IMR-90 (cell line): ENCODE measurements around the gene YWHAG. TPM values are rescaled to one million over a fixed set of nuclear protein-coding genes. Genes with fewer than 3 reads are reported as not detected.

Source experiments
- ATAC-seq: fragments of 200-7000 bp; cut with Tn5 transposase; 2 replicates; pipeline ENCODE4 v1.9.1; 2020; ENCODE audit warnings: low read depth, mild to moderate bottlenecking, moderate library complexity
- BruUV-seq: library from RNA; stranded (reverse); fragments of 400-500 nt; replicated peaks from 2 replicates; lab custom pipeline; 2021; lab: Mats Ljungman, UMichigan
- CTCF ChIA-PET: fragments of 300-600 bp; formaldehyde crosslinking; extraction: SDS; loops from one replicate; lab custom pipeline; 2021; ENCODE audit warnings: antibody characterized with exemption; lab: Yijun Ruan, JAX
- POLR2A ChIA-PET: fragments of 300-600 bp; sonication (Branson Sonifier 250); formaldehyde crosslinking; loops from one replicate; lab custom pipeline; 2022; ENCODE audit warnings: antibody characterized with exemption; ENCODE audit not compliant: unreplicated experiment; lab: Charles Lee
- DNase-seq: peaks from one replicate; pipeline ENCODE4 v3.0.0; 2013
- H2AFZ ChIP-seq: replicated peaks from 2 replicates; pipeline ENCODE3; 2013; ENCODE audit warnings: low read length, mild to moderate bottlenecking; ENCODE audit not compliant: poor library complexity
- H2AK5ac ChIP-seq: 2 replicates; pipeline ENCODE4 v1.6.1; 2013; ENCODE audit warnings: low read depth, low read length, inconsistent platforms
- H2AK9ac ChIP-seq: replicated peaks from 2 replicates; pipeline ENCODE3; 2013; ENCODE audit warnings: mild to moderate bottlenecking, low read depth, low read length, moderate library complexity; ENCODE audit not compliant: poor library complexity
- H2BK120ac ChIP-seq: 2 replicates; pipeline ENCODE4 v1.6.1; 2013; ENCODE audit warnings: low read depth, low read length, inconsistent platforms
- H2BK15ac ChIP-seq: 3 replicates; pipeline ENCODE4 v1.6.1; 2013; ENCODE audit warnings: low read depth, low read length, inconsistent platforms
- H2BK20ac ChIP-seq: 2 replicates; pipeline ENCODE4 v1.6.1; 2013; ENCODE audit warnings: low read depth, mild to moderate bottlenecking, inconsistent platforms, low read length, moderate library complexity
- H2BK5ac ChIP-seq: 2 replicates; pipeline ENCODE4 v1.6.1; 2013; ENCODE audit warnings: mild to moderate bottlenecking, low read depth, low read length, inconsistent platforms; ENCODE audit not compliant: poor library complexity, severe bottlenecking
- H3K14ac ChIP-seq: replicated peaks from 2 replicates; pipeline ENCODE4 v1.6.1; 2013; ENCODE audit warnings: low read depth, low read length, inconsistent platforms
- H3K18ac ChIP-seq: 2 replicates; pipeline ENCODE4 v1.6.1; 2013; ENCODE audit warnings: low read depth, low read length, control low read depth
- H3K23ac ChIP-seq: 2 replicates; pipeline ENCODE4 v1.6.1; 2013; ENCODE audit warnings: low read depth, low read length, inconsistent platforms
- H3K27ac ChIP-seq: 2 replicates; pipeline ENCODE4 v1.5.1; 2013; ENCODE audit warnings: mild to moderate bottlenecking, control low read depth, low read length; ENCODE audit not compliant: insufficient read depth
- H3K27me3 ChIP-seq: 2 replicates; pipeline ENCODE4 v1.6.1; 2013; ENCODE audit warnings: low read length; ENCODE audit not compliant: control insufficient read depth, insufficient read depth
- H3K36me3 ChIP-seq: 2 replicates; pipeline ENCODE4 v1.6.1; 2013; ENCODE audit warnings: low read length, mixed read lengths; ENCODE audit not compliant: control insufficient read depth, insufficient read depth
- H3K4ac ChIP-seq: 2 replicates; pipeline ENCODE4 v1.6.1; 2013; ENCODE audit warnings: low read depth, low read length, inconsistent platforms
- H3K4me1 ChIP-seq: 2 replicates; pipeline ENCODE4 v1.6.1; 2013; ENCODE audit warnings: low read length, mixed read lengths; ENCODE audit not compliant: control insufficient read depth, insufficient read depth
- H3K4me2 ChIP-seq: 2 replicates; pipeline ENCODE4 v1.6.1; 2013; ENCODE audit warnings: low read depth, mild to moderate bottlenecking, control low read depth, low read length, moderate library complexity
- H3K4me3 ChIP-seq: 2 replicates; pipeline ENCODE4 v1.5.1; 2013; ENCODE audit warnings: low read depth, mild to moderate bottlenecking, control low read depth, low read length, moderate library complexity; ENCODE audit not compliant: insufficient read depth
- H3K56ac ChIP-seq: 2 replicates; pipeline ENCODE4 v1.6.1; 2013; ENCODE audit warnings: low read length, inconsistent platforms; ENCODE audit not compliant: insufficient read depth; ENCODE audit errors: extremely low read depth
- H3K79me1 ChIP-seq, 2 experiments: 2 replicates each; pipeline ENCODE4 v1.6.1; 2013; ENCODE audit warnings: low read length in 2 of 2, inconsistent platforms in 1 of 2, low read depth in 1 of 2
- H3K9ac ChIP-seq: 2 replicates; pipeline ENCODE4 v1.6.1; 2013; ENCODE audit warnings: low read depth, low read length, control low read depth
- H3K9me1 ChIP-seq: 2 replicates; pipeline ENCODE4 v1.6.1; 2013; ENCODE audit warnings: low read length, inconsistent platforms; ENCODE audit not compliant: insufficient read depth
- H3K9me3 ChIP-seq: 2 replicates; pipeline ENCODE4 v1.6.1; 2013; ENCODE audit warnings: low read length; ENCODE audit not compliant: control insufficient read depth, insufficient read depth
- H4K20me1 ChIP-seq: 2 replicates; pipeline ENCODE4 v1.6.1; 2013; ENCODE audit warnings: low read length, inconsistent platforms; ENCODE audit not compliant: insufficient read depth
- H4K5ac ChIP-seq: 2 replicates; pipeline ENCODE4 v1.6.1; 2013; ENCODE audit warnings: mild to moderate bottlenecking, low read depth, low read length, control low read depth
- H4K8ac ChIP-seq, 2 experiments: 2 replicates each; pipeline ENCODE4 v1.6.1; 2013; ENCODE audit warnings: low read depth in 2 of 2, low read length in 2 of 2, control low read depth in 1 of 2, inconsistent platforms in 1 of 2
- H4K91ac ChIP-seq: 2 replicates; pipeline ENCODE4 v1.6.1; 2013; ENCODE audit warnings: low read depth, low read length, inconsistent platforms; ENCODE audit not compliant: insufficient read depth
- MXI1 ChIP-seq: IDR thresholded peaks from 2 replicates; pipeline ENCODE4 v1.6.1; 2012; ENCODE audit warnings: low read depth, mild to moderate bottlenecking, low read length, moderate library complexity, borderline replicate concordance
- RAD21 ChIP-seq: IDR thresholded peaks from 2 replicates; pipeline ENCODE4 v1.6.1; 2012; ENCODE audit warnings: low read length, improper control_type of control experiment
- WGBS, 2 experiments: methylation state at CpG; one replicate each; pipeline versions ENCODE4 v1.1.5 to v1.1.7; 2013; ENCODE audit warnings: missing lambda C conversion rate in 2 of 2; ENCODE audit not compliant: insufficient read length in 1 of 2; ENCODE audit errors: extremely low coverage in 2 of 2; 5-methylcytosine and 5-hydroxymethylcytosine counted together
- dilution Hi-C: fragments of 300-500 bp; cut with HindIII; formaldehyde crosslinking; loops from one replicate; pipeline ENCODE4 v1.14.3; 2018; ENCODE audit warnings: low sequenced_read_pairs; ENCODE audit not compliant: unreplicated experiment
- in situ Hi-C: fragments of 300-500 bp; cut with MboI; formaldehyde crosslinking; loops from 3 replicates; pipeline ENCODE4 v1.14.3; 2019; ENCODE audit warnings: low sequenced_read_pairs, inconsistent platforms, mixed read lengths
- intact Hi-C: fragments of 100-400 bp; cut with micrococcal nuclease; formaldehyde crosslinking; loops from 2 replicates; pipeline ENCODE4 v1.10.0; 2022
- polyA plus RNA-seq, 3 experiments: library from polyadenylated mRNA; depleted of rRNA; stranded (reverse); fragments of >200 nt; gene quantifications; 2 replicates each; pipeline ENCODE4 v1.2.3, GENCODE V29; 2012; ENCODE audit warnings: low replicate concordance in 1 of 3
- total RNA-seq: library from RNA; depleted of rRNA; stranded (reverse); fragments of >200 nt; gene quantifications from 2 replicates; pipeline ENCODE4 v1.2.3, GENCODE V29; 2012

Gene YWHAG
- total and polyA plus RNA-seq, 2 of the 4 experiments (the other 2 are of a cell fraction) = 40.1 to 64.9 TPM

- WGBS, 2 experiments = 2% methylated on average over 14 of the region's 45 CpGs; no CpG with 5 or more reads in 1 of the 2 experiments
- H3K23ac ChIP-seq = no peak overlapping the region
- H2AFZ ChIP-seq = peak overlapping the region; percentile 94
- no peak overlapping the region; the same call in 2 of the 3 replicates for H2BK15ac ChIP-seq
- ATAC-seq (peak; percentile 49), DNase-seq (peak; percentile 31)
- H3K4me2 ChIP-seq = peak overlapping the region; percentile 92
- H3K4me1 ChIP-seq = peaks cover 12% of the 10 kb centered on the region
- dilution Hi-C loops (no loop called here), in situ Hi-C loops (no loop called here), intact Hi-C loops (no loop called here)
- peak overlapping the region; percentile 23; the same call in 1 of the 2 replicates for H2AK5ac ChIP-seq
- H3K27me3 ChIP-seq = no peaks in the 10 kb centered on the region; the same call in 1 of the 2 replicates
- H2BK120ac ChIP-seq = peak overlapping the region; percentile 1; the same call in 1 of the 2 replicates
- TF ChIP-seq MXI1 = 0 out of 2 replicates have a peak, but pooled peaks have one; percentile 21
- TF ChIP-seq RAD21 = no peak
- H3K9me3 ChIP-seq = no peaks in the 10 kb centered on the region
- H4K91ac ChIP-seq = 0 out of 2 replicates have a peak overlapping the region, but pooled peaks have one; percentile 21
- no peak overlapping the region for H3K56ac ChIP-seq
- H3K14ac ChIP-seq = no peak overlapping the region; the same call in 1 of the 2 replicates
- H2AK9ac ChIP-seq = peak overlapping the region; percentile 83
- H3K27ac ChIP-seq = no peak overlapping the region
- H3K79me1 ChIP-seq = peaks cover 0 to 4% of the 10 kb centered on the region in 2 experiments; a peak in 1 of 4 replicates
- 0 out of 2 replicates have a peak overlapping the region, but pooled peaks have one; percentile 3 for H3K9ac ChIP-seq
- no TSS peak for BruUV-seq
- peak overlapping the region; percentile 23 to 92; a peak in 2 of 4 replicates for H4K8ac ChIP-seq
- no peak overlapping the region for H3K18ac ChIP-seq
- peak overlapping the region; percentile 59 for H3K4me3 ChIP-seq
- ChIA-PET CTCF (no interaction called here), POLR2A (no interaction called here)
- H2BK5ac ChIP-seq = no peak overlapping the region
- no peaks in the 10 kb centered on the region for H4K20me1 ChIP-seq
- H3K9me1 ChIP-seq = peaks cover 8% of the 10 kb centered on the region
- H2BK20ac ChIP-seq = no peak overlapping the region
- H4K5ac ChIP-seq = peak overlapping the region; percentile 73; the same call in 1 of the 2 replicates
- H3K4ac ChIP-seq = peak overlapping the region; percentile 53; the same call in 1 of the 2 replicates
- no peaks in the 10 kb centered on the region for H3K36me3 ChIP-seq
Measured at GRCh38 chr7:76397409-76398183, 38.8 kb upstream of the YWHAG start.
